Endothelial cell of umbilical vein (primary cell): Measurements from ENCODE around the gene KCNC1. TPM values are rescaled to one million over a fixed set of nuclear protein-coding genes. Genes with fewer than 3 reads are reported as not detected.

Experiments used
- BruUV-seq: library from RNA; stranded (reverse); fragments of 400-500 nt; replicated peaks from 2 replicates; lab custom pipeline; 2021; lab: Mats Ljungman, UMichigan
- CTCF ChIA-PET: fragments of 300-600, 350-600 bp; sonication (Branson Sonifier 250); formaldehyde crosslinking; loops from one replicate; lab custom pipeline; 2021; ENCODE audit warnings: antibody characterized with exemption, inconsistent platforms; lab: Charles Lee
- POLR2A ChIA-PET: fragments of 300-600, 350-600 bp; sonication (Branson Sonifier 250); formaldehyde crosslinking; loops from one replicate; lab custom pipeline; 2021; ENCODE audit warnings: antibody characterized with exemption, inconsistent platforms; lab: Charles Lee
- DNase-seq: peaks from one replicate; pipeline ENCODE4 v3.0.0-alpha.2; 2011; ENCODE audit warnings: low read depth, low spot score
- FAIRE-seq: peaks from 2 replicates; lab custom pipeline; 2011; peaks lifted over from hg19 to GRCh38; lab: Jason Lieb, UNC
- H2AFZ ChIP-seq: 2 replicates; pipeline ENCODE4 v1.6.0; 2012; ENCODE audit warnings: low read depth, low read length, control low read depth, inconsistent platforms
- H3K27ac ChIP-seq: 2 replicates; pipeline ENCODE4 v1.5.1; 2011; ENCODE audit warnings: low read depth, mild to moderate bottlenecking, control low read depth, low read length, moderate library complexity; ENCODE audit not compliant: insufficient read depth
- H3K27me3 ChIP-seq, 2 experiments: 2 replicates each; pipeline versions ENCODE4 v1.6.0 to v1.6.1; 2011; ENCODE audit warnings: low read length in 2 of 2, mixed read lengths in 1 of 2; ENCODE audit not compliant: control insufficient read depth in 2 of 2, insufficient read depth in 2 of 2
- H3K36me3 ChIP-seq, 2 experiments: 2 replicates in 1 of 2; 3 replicates in 1 of 2; pipeline ENCODE4 v1.5.1; 2011; ENCODE audit warnings: low read length in 2 of 2, mild to moderate bottlenecking in 1 of 2, moderate library complexity in 1 of 2; ENCODE audit not compliant: control insufficient read depth in 2 of 2, insufficient read depth in 2 of 2; ENCODE audit errors: extremely low read depth in 1 of 2
- H3K4me1 ChIP-seq: 3 replicates; pipeline ENCODE4 v1.5.1; 2011; ENCODE audit warnings: mild to moderate bottlenecking, low read length; ENCODE audit not compliant: control insufficient read depth, insufficient read depth; ENCODE audit errors: extremely low read depth
- H3K4me2 ChIP-seq: 2 replicates; pipeline ENCODE4 v1.6.1; 2011; ENCODE audit warnings: low read length, control low read depth, mixed read lengths; ENCODE audit not compliant: insufficient read depth
- H3K4me3 ChIP-seq, 3 experiments: fragments of 200-600 bp in 1 of 3; sonication (generic), shearing (Covaris generic) in 1 of 3; replicated peaks in 1 of 3; 2 replicates each; pipeline ENCODE4 v1.5.1; 2011 to 2016; ENCODE audit warnings: control low read depth in 3 of 3, low read length in 3 of 3, mild to moderate bottlenecking in 2 of 3, inconsistent platforms in 1 of 3, low read depth in 1 of 3, moderate library complexity in 1 of 3; ENCODE audit not compliant: insufficient read depth in 1 of 3
- H3K79me2 ChIP-seq: 2 replicates; pipeline ENCODE4 v1.6.0; 2012; ENCODE audit warnings: low read length, inconsistent platforms; ENCODE audit not compliant: control insufficient read depth, insufficient read depth
- H3K9ac ChIP-seq: replicated peaks from 2 replicates; pipeline ENCODE3; 2011; ENCODE audit warnings: low read length, control low read depth; ENCODE audit not compliant: insufficient read depth; ENCODE audit errors: extremely low read depth
- H3K9me1 ChIP-seq: replicated peaks from 3 replicates; pipeline ENCODE4 v1.6.0; 2011; ENCODE audit warnings: mild to moderate bottlenecking, low read length; ENCODE audit not compliant: control insufficient read depth, insufficient read depth; ENCODE audit errors: extremely low read depth
- H3K9me3 ChIP-seq: replicated peaks from 2 replicates; pipeline ENCODE4 v1.5.1; 2012; ENCODE audit warnings: low read length, inconsistent platforms; ENCODE audit not compliant: control insufficient read depth, insufficient read depth
- H4K20me1 ChIP-seq: replicated peaks from 2 replicates; pipeline ENCODE3; 2011; ENCODE audit warnings: mild to moderate bottlenecking, low read length; ENCODE audit not compliant: control insufficient read depth, insufficient read depth; ENCODE audit errors: extremely low read depth
- EZH2 ChIP-seq: IDR thresholded peaks from 2 replicates; pipeline ENCODE4 v1.6.1; 2012; ENCODE audit warnings: borderline replicate concordance, low read depth, mild to moderate bottlenecking, moderate library complexity, low read length, inconsistent platforms; ENCODE audit not compliant: severe bottlenecking
- FOS ChIP-seq: IDR thresholded peaks from 2 replicates; pipeline ENCODE4 v1.6.1; 2011; ENCODE audit warnings: mild to moderate bottlenecking, low read length, moderate library complexity, borderline replicate concordance; ENCODE audit not compliant: insufficient read depth
- GATA2 ChIP-seq: IDR thresholded peaks from 2 replicates; pipeline ENCODE4 v1.7.0; 2011; ENCODE audit warnings: low read depth, mild to moderate bottlenecking, moderate library complexity, mixed read lengths, low read length; ENCODE audit not compliant: insufficient read length, insufficient read depth
- JUN ChIP-seq: IDR thresholded peaks from 2 replicates; pipeline ENCODE4 v1.6.1; 2011; ENCODE audit warnings: borderline replicate concordance, low read depth; ENCODE audit not compliant: insufficient read length, insufficient read depth
- MYC ChIP-seq: IDR thresholded peaks from one replicate; pipeline ENCODE4 v1.6.1; 2011; ENCODE audit warnings: mild to moderate bottlenecking, low read depth, low read length
- POLR2A ChIP-seq: IDR thresholded peaks from 2 replicates; pipeline ENCODE4 v1.6.1; 2012; ENCODE audit warnings: low read depth, mild to moderate bottlenecking, control low read depth, low read length
- POLR2AphosphoS5 ChIP-seq: IDR thresholded peaks from 2 replicates; pipeline ENCODE4 v1.6.1; 2012; ENCODE audit warnings: low read depth, mild to moderate bottlenecking, control low read depth, low read length, moderate library complexity; ENCODE audit not compliant: insufficient read depth
- dilution Hi-C: fragments of 300-500 bp; cut with MboI; formaldehyde crosslinking; loops from one replicate; pipeline ENCODE4 v1.15.0; 2019; ENCODE audit warnings: low sequenced_read_pairs; ENCODE audit not compliant: extremely low pct_ligation_motif_present
- intact Hi-C: fragments of 100-400 bp; cut with micrococcal nuclease; formaldehyde crosslinking; loops from one replicate; pipeline ENCODE4 v1.10.0; 2022
- polyA plus RNA-seq, 4 experiments: library from polyadenylated mRNA; depleted of rRNA in 3 of 4; stranded (reverse) in 3 of 4; unstranded in 1 of 4; fragments of >200 nt; gene quantifications; 2 replicates each; pipeline versions ENCODE4 v1.2.1 to v1.2.3, GENCODE V29; 2011 to 2012; ENCODE audit warnings: missing spikeins in 1 of 4
- total RNA-seq: library from RNA; stranded (reverse); gene quantifications from 2 replicates; pipeline ENCODE4 v1.2.3, GENCODE V29; 2021
- TF ChIP-seq, protein P1 (sequence below): IDR thresholded peaks from 2 replicates; pipeline ENCODE4 v1.6.1; 2011; ENCODE audit not compliant: insufficient read depth, insufficient read length
- TF ChIP-seq, protein P2 (sequence below), 2 donors: IDR thresholded peaks; 1 replicate in 1 of 2; 2 replicates in 1 of 2; pipeline ENCODE4 v1.5.1; 2011; ENCODE audit warnings: low read length in 2 of 2, mild to moderate bottlenecking in 2 of 2, moderate library complexity in 2 of 2, control low read depth in 1 of 2, inconsistent platforms in 1 of 2, low read depth in 1 of 2; ENCODE audit not compliant: insufficient read depth in 1 of 2; ENCODE audit errors: extremely low read depth in 1 of 2

The KCNC1 gene
- total and polyA plus RNA-seq, 2 donors (not counting 3 experiments of a cell fraction or from before 2014, with no cell fraction given): not detected

DNA sequence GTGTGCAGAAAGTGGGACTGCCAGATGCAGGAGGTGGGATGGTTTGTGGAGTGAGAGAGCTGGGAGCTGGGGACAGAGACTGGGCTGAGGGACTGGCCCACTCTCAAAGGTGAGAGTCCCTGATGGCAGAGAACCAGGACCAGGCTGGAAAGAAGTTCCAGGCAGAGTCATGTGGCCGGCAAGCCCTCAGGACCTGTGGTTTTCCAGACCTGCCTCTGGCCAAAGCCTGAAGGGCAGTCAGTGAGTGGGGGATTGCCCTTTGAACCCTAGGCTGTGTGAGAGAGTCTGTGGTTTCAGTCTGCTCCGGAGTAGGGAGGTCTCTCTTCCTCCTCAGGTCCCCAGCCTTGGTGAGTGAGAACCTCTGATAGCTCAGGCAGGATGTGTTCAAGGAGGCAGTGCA is 17.0 kb downstream of the KCNC1 start:
- H3K4me3 ChIP-seq: no peak overlapping the region
- FAIRE-seq (no peak), DNase-seq (no peak)
- no peaks in the 10 kb centered on the region for H3K9me1 ChIP-seq
- TF ChIP-seq JUN (no peak), EZH2 (no peak), FOS (no peak), POLR2A (no peak), GATA2 (no peak), MYC (no peak), POLR2AphosphoS5 (no peak)
- TF ChIP-seq, protein P1, sequence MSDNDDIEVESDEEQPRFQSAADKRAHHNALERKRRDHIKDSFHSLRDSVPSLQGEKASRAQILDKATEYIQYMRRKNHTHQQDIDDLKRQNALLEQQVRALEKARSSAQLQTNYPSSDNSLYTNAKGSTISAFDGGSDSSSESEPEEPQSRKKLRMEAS: no peak
- TF ChIP-seq, protein P2, sequence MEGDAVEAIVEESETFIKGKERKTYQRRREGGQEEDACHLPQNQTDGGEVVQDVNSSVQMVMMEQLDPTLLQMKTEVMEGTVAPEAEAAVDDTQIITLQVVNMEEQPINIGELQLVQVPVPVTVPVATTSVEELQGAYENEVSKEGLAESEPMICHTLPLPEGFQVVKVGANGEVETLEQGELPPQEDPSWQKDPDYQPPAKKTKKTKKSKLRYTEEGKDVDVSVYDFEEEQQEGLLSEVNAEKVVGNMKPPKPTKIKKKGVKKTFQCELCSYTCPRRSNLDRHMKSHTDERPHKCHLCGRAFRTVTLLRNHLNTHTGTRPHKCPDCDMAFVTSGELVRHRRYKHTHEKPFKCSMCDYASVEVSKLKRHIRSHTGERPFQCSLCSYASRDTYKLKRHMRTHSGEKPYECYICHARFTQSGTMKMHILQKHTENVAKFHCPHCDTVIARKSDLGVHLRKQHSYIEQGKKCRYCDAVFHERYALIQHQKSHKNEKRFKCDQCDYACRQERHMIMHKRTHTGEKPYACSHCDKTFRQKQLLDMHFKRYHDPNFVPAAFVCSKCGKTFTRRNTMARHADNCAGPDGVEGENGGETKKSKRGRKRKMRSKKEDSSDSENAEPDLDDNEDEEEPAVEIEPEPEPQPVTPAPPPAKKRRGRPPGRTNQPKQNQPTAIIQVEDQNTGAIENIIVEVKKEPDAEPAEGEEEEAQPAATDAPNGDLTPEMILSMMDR (IDR thresholded peaks at IDR 0.05; ENCODE audit: extremely low read depth in 1 of 2, insufficient read depth in 1 of 2, low read depth in 1 of 2, low read length in 2 of 2): no peak
- H2AFZ ChIP-seq: no peak overlapping the region
- CTCF ChIA-PET: interaction anchor here (0.8 to 2.8 kb wide), 4 partner anchors 21 to 236 kb away, joined by 3 to 9 read pairs (median 4); no protein-coding TSS in a partner anchor
- BruUV-seq: no TSS peak
- H3K4me1 ChIP-seq: no peaks in the 10 kb centered on the region
- H3K27me3 ChIP-seq: no peaks in the 10 kb centered on the region
- H3K27ac ChIP-seq: no peak overlapping the region
- no peaks in the 10 kb centered on the region for H4K20me1 ChIP-seq
- no peak overlapping the region for H3K4me2 ChIP-seq
- H3K36me3 ChIP-seq: no peaks in the 10 kb centered on the region
- POLR2A ChIA-PET: no interaction called here
- no peaks in the 10 kb centered on the region for H3K79me2 ChIP-seq
- intact Hi-C loops: no loop called here
- dilution Hi-C loops: no loop called here
- H3K9me3 ChIP-seq: no peaks in the 10 kb centered on the region
- H3K9ac ChIP-seq: no peak overlapping the region
